Measurements from ENCODE around the gene POLE. TPM values are rescaled to one million over a fixed set of nuclear protein-coding genes. Genes with fewer than 3 reads are reported as not detected.

POLE gene, protein sequence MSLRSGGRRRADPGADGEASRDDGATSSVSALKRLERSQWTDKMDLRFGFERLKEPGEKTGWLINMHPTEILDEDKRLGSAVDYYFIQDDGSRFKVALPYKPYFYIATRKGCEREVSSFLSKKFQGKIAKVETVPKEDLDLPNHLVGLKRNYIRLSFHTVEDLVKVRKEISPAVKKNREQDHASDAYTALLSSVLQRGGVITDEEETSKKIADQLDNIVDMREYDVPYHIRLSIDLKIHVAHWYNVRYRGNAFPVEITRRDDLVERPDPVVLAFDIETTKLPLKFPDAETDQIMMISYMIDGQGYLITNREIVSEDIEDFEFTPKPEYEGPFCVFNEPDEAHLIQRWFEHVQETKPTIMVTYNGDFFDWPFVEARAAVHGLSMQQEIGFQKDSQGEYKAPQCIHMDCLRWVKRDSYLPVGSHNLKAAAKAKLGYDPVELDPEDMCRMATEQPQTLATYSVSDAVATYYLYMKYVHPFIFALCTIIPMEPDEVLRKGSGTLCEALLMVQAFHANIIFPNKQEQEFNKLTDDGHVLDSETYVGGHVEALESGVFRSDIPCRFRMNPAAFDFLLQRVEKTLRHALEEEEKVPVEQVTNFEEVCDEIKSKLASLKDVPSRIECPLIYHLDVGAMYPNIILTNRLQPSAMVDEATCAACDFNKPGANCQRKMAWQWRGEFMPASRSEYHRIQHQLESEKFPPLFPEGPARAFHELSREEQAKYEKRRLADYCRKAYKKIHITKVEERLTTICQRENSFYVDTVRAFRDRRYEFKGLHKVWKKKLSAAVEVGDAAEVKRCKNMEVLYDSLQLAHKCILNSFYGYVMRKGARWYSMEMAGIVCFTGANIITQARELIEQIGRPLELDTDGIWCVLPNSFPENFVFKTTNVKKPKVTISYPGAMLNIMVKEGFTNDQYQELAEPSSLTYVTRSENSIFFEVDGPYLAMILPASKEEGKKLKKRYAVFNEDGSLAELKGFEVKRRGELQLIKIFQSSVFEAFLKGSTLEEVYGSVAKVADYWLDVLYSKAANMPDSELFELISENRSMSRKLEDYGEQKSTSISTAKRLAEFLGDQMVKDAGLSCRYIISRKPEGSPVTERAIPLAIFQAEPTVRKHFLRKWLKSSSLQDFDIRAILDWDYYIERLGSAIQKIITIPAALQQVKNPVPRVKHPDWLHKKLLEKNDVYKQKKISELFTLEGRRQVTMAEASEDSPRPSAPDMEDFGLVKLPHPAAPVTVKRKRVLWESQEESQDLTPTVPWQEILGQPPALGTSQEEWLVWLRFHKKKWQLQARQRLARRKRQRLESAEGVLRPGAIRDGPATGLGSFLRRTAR (N-terminal part only)
- total RNA-seq, result 10 to 100 TPM; 12.5 to 36.9 TPM

GRCh38 chr12:132687211-132688164 is at the start of gene POLE, which contains the start of gene PXMP2:
TSS of gene POLE (minus strand) at chr12:132687342. CDS start at chr12:132687315, 27 bp downstream.
TSS of gene PXMP2 (plus strand) at chr12:132687587. CDS start at chr12:132687671, 84 bp downstream.
- WGBS, 2 donors, result 1 to 2% methylated on average over 11 to 101 of the region's 134 CpGs
- ATAC-seq, result peak; percentile 98
- Histone ChIP-seq H3K4me3 (peak within 1 kb of the TSS; percentile 65 to 83), H3K9me3 (no peaks in the 10 kb centered on the region), H3K27ac (peak within 1 kb of the TSS; percentile 59 to 81 (median 71)), H3K36me3 (replicated peaks in 1 of 2; ENCODE audit: insufficient read depth in 1 of 2, low read depth in 2 of 2) (no peaks in the 10 kb centered on the region), H3K4me1 (peaks cover 22% of the 10 kb centered on the region), H3K27me3 (no peaks in the 10 kb centered on the region)
- peak; percentile 97 to 99 (median 98) for DNase-seq
- TF ChIP-seq CTCF (IDR thresholded peaks at IDR 0.05) (peak in 3 of 7 experiments; percentile 5 to 33 (median 13)), POLR2A (IDR thresholded peaks at IDR 0.05) (peak; percentile 38 to 49 (median 39))
- intact Hi-C loops (cut with DNase I), result no loop called here

- DNase-seq (no peak), ATAC-seq (no peak)
- 96 to 97% methylated on average over 15 of the region's 15 CpGs for WGBS, 2 donors
- H3K4me1 ChIP-seq, result no peaks in the 10 kb centered on the region
- no peaks in the 10 kb centered on the region for H3K27me3 ChIP-seq
- no peak for TF ChIP-seq POLR2A (IDR thresholded peaks at IDR 0.05)
- no peak for TF ChIP-seq CTCF (IDR thresholded peaks at IDR 0.05)
- H3K4me3 ChIP-seq, result no peak overlapping the region
- intact Hi-C loops (cut with DNase I), result no loop called here
- no peaks in the 10 kb centered on the region for H3K9me3 ChIP-seq
- no peak overlapping the region for H3K27ac ChIP-seq
- peaks cover 11 to 61% of the 10 kb centered on the region in 2 donors for H3K36me3 ChIP-seq (replicated peaks in 1 of 2; ENCODE audit: insufficient read depth in 1 of 2, low read depth in 2 of 2)
Measured at GRCh38 chr12:132736913-132737312, 49.8 kb upstream of the POLE start.

GRCh38 chr12:132736378-132736777 is 49.2 kb upstream of the POLE start:
- Histone ChIP-seq H3K9me3 (no peaks in the 10 kb centered on the region), H3K4me3 (no peak overlapping the region), H3K36me3 (replicated peaks in 1 of 2; ENCODE audit: insufficient read depth in 1 of 2, low read depth in 2 of 2) (peaks cover 11 to 63% of the 10 kb centered on the region in 2 donors), H3K4me1 (no peaks in the 10 kb centered on the region), H3K27ac (no peak overlapping the region), H3K27me3 (no peaks in the 10 kb centered on the region)
- DNase-seq, result no peak
- WGBS, 2 donors, result 88 to 93% methylated on average over 11 to 12 of the region's 12 CpGs
- no peak for ATAC-seq
- intact Hi-C loops (cut with DNase I), result no loop called here
- TF ChIP-seq POLR2A (IDR thresholded peaks at IDR 0.05) (no peak), CTCF (IDR thresholded peaks at IDR 0.05) (no peak)

- TF ChIP-seq CTCF (IDR thresholded peaks at IDR 0.05), result no peak
- no peak for TF ChIP-seq POLR2A (IDR thresholded peaks at IDR 0.05)
- H3K9me3 ChIP-seq, result no peaks in the 10 kb centered on the region
- H3K36me3 ChIP-seq (replicated peaks in 1 of 2; ENCODE audit: insufficient read depth in 1 of 2, low read depth in 2 of 2), result peaks cover 11 to 60% of the 10 kb centered on the region in 2 donors
- H3K27ac ChIP-seq, result no peak overlapping the region
- intact Hi-C loops (cut with DNase I), result no loop called here
- H3K27me3 ChIP-seq, result no peaks in the 10 kb centered on the region
- no peak overlapping the region for H3K4me3 ChIP-seq
- ATAC-seq (no peak), DNase-seq (no peak)
- H3K4me1 ChIP-seq, result no peaks in the 10 kb centered on the region
- WGBS, 2 donors, result 88 to 93% methylated on average over 20 of the region's 20 CpGs
Measured at GRCh38 chr12:132735496-132735895, 48.4 kb upstream of the POLE start.

All from body of pancreas (tissue), 4 donors.